Lower leg skin (tissue), 3 donors: ENCODE measurements around the gene MATN1.

Experiments used
- POLR2A ChIP-seq, 2 donors: fragments of 450-650 bp; IDR thresholded peaks; one replicate each; pipeline ENCODE4 v1.6.1; 2016 to 2017; ENCODE audit warnings: antibody characterized with exemption in 2 of 2, mild to moderate bottlenecking in 1 of 2, moderate library complexity in 1 of 2
- TF ChIP-seq, protein P1 (sequence below), 3 donors: fragments of 450-650 bp; IDR thresholded peaks; one replicate each; pipeline ENCODE4 v1.5.1; 2016; ENCODE audit warnings: antibody characterized with exemption in 3 of 3, mild to moderate bottlenecking in 3 of 3, moderate library complexity in 2 of 3

- TF ChIP-seq, protein P1, sequence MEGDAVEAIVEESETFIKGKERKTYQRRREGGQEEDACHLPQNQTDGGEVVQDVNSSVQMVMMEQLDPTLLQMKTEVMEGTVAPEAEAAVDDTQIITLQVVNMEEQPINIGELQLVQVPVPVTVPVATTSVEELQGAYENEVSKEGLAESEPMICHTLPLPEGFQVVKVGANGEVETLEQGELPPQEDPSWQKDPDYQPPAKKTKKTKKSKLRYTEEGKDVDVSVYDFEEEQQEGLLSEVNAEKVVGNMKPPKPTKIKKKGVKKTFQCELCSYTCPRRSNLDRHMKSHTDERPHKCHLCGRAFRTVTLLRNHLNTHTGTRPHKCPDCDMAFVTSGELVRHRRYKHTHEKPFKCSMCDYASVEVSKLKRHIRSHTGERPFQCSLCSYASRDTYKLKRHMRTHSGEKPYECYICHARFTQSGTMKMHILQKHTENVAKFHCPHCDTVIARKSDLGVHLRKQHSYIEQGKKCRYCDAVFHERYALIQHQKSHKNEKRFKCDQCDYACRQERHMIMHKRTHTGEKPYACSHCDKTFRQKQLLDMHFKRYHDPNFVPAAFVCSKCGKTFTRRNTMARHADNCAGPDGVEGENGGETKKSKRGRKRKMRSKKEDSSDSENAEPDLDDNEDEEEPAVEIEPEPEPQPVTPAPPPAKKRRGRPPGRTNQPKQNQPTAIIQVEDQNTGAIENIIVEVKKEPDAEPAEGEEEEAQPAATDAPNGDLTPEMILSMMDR (IDR thresholded peaks at IDR 0.05): no peak
- no peak for TF ChIP-seq POLR2A (IDR thresholded peaks at IDR 0.05)
These were observed 56.6 kb downstream of the MATN1 start for GRCh38 chr1:30666756-30667273.
